RKO (cell line): ENCODE results near the gene NMT2.

Experiments
- DNase-seq: peaks from one replicate; pipeline ENCODE4 v3.0.0-alpha.2; 2016; ENCODE audit warnings: low spot score

The NMT2 gene

DNA sequence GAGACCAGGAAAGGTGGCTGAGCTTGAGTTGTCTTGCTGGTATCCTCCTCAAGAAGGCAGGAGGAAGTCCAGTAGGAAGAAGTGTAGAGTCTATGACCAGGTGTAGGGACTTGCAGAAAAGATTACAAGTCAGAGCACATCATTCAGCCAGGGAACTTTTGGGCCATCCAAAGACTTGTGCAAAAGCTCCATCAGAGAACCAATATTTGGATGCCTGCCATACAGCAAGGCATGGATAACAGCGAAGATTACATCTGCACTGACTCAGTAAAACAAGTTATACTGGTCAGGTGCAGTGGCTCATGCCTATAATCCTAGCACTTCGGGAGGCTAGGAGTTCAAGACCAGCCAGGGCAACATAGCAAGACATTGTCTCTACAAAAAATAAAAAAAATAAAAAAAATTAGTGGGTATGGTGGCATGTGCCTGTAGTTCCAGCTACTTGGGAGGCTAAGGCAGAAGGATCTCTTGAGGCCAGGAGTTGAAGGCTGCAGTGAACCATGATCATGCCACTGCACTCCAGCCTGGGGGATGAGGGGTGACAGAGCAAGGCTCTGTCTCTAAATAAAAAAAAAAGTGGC lies 13.2 kb upstream of the NMT2 start:
- DNase-seq = no peak

DNA sequence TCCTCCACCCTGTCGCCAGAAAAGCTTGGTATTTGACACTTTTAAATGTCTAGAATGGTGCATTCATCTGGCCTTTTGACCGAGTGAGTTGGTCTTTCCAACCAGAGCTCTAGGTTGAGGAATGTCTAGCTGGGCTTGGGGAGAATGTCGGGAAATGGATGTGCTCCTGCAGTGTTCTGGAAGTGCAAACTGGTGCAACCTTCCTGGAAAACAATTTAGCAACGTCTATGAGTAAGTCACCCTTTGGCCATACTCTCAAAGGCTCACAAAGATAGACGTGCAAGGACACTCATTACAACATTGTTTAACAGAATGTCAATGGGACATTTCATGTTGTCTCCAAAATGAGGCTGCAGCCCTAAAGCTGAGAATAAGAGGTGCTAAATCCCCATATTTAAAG lies 12.2 kb upstream of the NMT2 start:
- no peak for DNase-seq

DNA sequence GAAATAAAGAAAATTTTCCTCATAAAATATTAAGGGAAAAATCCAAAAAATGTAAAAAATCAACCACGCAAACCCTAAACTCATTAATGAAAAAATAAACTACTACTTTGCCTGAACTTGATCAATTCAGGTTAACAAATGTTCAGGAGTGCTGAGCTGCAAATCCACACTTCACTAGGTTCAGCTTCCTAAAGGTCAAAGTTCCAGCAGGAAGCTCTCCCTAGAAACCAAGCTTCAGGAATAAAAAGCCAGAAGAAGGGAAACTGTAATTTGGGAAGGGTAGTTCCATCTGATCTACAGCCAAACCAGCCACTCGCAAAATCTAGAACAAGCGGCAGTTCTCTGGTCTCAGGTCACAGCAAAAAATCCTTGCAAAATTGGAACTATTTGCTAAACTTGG lies 7.8 kb upstream of the NMT2 start:
- DNase-seq = no peak

DNA sequence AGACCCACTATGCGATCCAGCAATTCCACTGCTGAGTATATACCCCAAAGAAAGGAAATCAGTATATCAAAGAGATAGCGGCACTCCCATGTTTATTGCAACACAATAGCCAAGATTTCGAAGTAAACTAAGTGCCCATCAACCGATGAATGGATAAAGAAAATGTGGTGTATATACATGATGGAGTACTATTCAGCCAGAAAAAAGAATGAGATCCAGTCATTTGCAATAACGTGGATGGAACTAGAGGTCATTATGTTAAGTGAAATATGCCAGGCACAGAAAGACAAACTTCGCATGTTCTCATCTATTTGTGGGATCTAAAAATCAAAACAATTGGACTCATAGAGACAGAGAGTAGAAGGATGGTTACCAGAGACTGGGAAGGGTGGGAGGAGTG lies 7.1 kb upstream of the NMT2 start:
- DNase-seq = no peak

DNA sequence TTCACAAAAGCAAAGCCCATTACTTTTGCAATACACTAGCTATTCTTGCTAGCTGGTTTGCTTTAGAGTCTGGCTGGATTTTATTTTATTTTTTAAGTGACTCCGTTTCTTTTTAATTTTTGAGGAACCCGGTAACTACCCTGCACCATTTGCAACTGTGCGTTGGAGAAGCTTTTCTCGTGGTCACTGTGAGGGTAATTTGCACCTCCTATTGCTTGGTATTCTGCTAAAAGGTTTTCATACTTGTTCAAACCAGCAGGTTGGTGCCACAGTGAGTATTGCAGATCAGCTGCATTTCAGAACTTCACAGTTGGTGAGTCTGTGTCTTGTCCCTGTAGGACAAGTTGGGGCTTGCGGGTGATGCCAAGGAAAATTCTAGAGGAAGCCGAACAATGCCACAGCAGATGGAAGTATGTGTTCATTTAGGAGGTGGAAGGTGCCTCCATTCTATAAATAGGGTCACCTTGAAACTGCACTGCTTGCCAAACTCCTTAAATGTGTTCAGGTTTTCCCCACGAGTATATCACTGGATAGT lies 3.9 kb upstream of the NMT2 start:
- DNase-seq = no peak

DNA sequence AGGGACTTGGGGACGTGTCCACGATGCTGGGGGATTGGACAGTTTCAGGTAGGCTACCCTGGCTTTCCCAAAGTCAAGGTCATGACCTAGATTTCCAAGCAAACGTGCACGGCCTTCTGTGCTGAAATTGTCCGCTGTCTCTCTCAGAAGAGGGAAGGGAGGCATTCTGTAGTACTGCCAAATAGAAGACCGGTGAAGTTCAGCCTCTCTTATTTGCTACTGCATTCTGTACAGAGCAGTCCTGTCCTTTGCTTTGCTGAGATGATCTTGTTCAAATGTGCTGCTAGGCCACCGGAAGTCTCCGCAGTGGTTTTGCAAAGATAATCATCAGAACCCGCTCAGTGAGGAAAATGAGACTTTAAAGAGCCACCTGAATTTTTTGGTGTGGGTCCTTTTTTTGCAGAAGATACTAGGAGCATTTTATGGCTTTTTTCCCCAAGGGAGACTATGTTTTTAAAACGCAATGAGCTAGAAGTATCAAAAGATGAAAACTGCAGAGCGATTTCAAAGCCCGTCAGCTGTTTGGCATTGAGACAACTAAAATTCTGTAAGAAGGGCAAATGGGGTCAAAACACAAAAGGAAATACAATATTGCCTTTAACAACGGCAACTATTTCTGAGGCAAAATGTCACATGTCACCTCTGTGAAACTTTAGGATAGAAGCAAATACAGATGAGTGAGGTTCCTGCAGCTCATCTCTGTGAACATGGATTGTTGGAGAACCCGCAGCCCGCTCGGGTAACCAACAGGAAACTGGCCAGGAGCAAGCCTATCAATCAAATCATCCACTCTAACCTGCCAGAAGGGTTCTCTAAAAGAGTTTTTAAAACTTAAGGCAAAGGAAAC lies 1.3 kb upstream of the NMT2 start:
- no peak for DNase-seq

DNA sequence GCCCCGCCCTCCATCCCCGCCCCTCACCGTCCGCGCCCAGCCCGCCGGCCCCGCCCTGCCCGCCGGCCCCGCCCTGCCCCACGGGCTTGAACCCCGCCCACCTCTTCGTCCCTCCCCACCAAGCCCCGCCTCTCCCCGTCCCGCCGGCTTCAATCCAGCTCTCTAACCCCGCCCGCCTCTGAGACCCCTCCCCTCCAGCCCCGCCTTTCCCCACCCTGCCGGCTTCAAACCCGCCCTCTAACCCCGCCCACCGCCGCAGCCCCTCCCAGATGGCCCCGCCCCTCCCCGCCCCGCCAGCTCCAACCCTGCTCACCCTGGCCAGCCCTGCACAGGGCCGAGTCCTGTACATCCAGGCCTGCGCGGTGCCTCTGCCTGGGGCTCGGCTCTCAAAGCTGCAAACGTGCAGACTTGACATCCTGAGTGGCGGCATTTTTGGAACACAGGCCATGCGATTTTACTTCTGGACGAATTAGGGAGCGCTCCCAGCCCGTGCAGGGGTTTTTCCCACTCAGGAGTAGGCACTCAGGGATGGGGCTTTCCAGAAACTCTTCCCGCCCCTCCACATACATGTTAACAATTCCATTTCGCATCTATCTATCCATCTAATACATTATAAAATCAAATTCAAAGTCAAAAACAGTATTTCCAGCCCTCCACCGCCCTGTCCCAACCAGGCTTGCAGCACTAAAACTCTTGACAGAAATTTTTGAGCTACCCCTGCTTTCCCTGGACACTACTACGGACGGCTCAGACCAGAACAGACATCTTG lies 477 bp upstream of the NMT2 start:
- peak; percentile 87 for DNase-seq

DNA sequence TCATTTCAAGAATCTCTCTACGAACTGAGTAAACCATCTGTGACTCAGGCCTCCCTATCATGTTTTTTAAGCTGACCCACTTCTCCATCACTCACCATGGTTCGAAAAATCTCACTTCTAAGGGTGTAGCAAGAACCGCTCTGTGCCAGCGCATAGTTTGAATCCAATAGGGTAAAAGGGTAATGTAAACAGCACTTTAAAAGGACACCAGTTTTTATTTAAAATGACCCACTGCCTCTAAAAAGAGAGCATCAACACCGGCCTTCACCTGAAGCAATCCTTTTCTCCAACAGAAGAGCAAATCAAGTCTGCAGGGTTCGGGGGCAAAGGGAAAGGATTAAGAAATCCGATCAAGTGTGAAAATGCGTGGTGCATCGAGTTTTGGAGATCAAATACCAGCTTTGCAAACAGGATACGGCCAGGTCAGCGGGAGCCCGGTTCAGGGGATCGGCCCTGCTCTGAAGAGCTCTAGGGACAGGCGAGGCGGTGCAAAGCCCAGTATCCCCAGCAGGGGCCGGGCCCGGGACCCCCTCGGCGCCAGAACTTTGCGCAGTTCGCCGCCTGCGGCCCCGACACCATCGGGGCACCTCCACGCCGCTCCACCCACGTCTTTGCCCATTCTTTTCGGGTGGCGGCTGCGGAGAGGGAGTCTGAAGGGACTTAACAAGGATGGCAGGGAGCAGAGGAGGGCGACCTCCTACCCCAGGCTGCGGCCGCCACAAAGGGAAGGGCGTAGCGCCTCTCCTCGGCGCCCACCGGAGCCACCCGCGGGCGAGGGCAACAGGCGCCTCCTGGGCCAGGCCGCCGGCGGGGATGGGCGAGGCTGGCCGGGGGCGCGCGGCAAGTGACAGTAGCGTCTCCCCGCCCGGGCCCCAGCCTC lies 842 bp downstream of the NMT2 start:
- DNase-seq = peak; percentile 84

DNA sequence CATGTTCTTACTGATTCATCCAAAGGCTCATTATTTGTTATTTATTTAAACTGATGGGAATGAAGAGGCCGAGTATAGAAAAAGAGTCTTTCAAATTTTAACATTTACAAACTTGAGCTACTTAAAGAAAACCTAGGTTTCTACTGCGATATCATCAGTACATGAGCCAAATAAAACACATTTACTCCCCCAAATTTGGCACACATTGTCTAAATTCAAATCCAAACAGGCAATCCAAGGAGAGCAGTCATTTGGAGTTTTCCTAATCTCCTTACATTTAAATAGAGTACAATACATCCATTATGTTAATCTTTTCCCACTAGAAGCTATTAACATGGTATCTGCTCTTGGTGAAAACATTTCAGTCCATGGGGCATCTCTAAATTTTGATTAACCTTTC lies 2.2 kb downstream of the NMT2 start:
- DNase-seq = no peak

DNA sequence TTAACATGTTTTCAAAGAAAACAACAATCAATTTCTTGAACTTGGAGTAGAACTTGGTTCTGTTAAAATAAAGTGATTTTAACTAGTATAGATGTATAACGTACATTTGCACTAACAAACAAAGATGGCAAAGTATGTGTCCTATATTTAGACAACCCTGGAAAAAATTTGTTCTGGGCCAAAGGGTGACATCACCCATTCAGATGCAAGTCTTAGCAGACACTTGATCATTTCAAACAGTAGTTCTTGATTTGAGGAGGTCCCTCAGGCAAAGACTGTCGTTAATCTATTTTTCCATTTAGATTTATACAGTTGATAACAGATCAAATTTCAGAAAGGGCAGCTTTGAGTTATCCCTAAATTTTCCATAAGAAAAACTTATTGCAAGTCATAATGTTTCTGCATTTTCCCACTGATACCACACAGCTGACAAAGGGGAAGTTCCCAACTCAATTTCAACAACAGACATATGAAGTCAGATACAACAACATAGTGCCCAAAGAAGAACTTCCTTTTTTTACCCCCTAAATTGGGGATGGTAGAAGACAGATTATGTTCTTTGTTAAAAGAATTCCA lies 5.2 kb downstream of the NMT2 start:
- DNase-seq = no peak

DNA sequence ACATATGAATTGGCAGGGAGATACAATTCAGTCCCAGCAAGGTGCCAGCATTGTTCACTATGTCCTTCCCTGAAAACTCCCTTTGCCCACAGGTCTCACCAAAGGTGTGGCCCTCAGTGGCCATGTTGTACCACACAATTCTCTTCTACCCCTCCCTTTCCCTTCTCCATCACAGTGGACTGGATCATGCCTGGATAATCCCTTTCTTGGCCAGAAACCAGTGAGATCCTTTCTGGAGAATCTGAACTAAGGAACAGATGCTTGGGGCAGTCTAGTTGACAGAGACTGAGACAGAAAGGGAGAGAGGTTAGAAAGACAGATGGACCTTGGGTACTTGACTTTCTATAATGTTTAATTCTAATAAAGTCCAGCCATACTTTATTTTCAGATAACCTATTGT lies 9.5 kb downstream of the NMT2 start:
- DNase-seq = no peak

DNA sequence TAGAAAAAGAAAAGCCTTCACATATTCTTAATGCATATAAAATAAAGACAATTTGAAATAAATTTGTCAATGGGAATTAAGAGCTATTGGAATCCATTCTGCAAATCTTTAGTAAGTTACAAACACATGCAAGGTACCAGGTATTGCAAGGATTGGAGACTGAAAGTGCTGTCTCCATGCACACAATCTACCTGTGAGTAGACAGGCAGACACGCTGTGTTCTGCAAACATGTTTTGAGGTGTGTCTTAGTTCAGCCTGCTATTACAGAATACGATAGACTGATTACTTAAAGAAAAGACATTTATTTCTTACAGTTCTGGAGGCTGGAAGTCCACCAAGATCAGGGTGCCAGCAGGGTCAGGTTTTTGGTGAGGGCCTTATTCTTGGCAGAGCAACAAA lies 10.0 kb downstream of the NMT2 start:
- DNase-seq = no peak

DNA sequence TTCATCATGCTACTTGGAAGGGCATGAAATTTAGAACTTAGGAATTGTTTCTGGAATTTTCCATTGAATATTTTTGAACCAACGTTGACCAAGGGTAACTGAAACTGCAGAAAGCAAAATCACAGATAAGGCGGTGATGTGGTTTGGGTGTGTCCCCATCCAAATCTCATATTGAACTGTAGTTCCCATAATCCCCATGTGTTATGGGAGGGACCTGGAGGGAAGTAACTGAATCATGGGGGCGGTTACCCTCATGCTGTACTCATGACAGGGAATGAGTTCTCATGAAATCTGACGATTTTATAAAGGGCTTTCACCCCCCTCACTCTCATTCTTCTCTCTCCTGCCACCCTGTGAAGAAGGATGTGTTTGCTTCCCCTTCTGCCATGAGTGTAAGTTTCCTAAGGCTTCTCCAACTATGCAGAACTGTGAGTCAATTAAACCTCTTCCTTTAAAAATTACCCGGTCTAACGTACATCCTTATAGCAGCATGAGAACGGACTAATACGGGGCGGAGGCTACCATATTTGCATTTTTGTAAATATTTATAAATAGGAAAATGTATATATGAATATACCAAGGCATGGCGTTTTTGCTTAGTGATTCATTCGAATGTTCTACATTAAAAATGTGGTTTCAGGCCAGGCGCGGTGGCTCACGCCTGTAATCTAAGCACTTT lies 12.4 kb downstream of the NMT2 start:
- DNase-seq = no peak

DNA sequence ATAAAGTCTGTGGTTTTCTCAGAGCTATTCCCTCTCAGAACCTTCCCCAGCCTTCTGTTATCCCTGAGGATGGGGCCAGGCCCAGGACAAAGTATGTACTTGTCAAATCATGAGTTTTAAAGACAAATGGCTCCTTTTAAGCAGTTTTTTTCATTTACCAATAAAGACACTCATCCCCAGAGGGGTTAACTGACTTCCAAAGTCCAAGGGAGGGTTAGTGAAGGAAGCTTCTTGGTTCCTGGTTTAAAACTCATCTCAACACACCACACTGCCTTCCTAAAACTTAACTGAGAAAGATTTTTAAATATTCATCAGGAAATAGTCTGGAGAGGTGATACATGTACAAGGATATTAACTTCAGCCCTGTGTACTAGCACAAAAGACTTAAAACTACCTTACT lies 15.9 kb downstream of the NMT2 start:
- DNase-seq = no peak

DNA sequence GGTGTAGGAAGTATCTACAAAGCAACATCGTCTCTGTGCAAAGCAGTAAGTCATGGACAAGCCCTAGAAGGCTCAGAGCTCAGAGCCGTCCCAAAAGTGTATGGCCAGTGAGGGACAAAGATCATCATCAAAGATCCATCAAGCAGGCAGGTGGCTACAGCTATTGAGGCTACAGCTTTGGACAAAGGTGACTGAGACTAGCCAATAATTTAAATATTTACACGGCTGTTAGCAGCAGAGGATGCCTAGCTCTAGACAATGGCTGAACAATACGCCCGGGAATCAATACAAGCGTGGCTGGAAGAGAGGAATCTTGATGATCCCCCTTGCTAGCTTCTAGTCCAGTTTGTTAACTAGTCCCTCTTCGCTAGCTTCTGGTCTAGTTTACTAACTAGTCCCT lies 17.9 kb downstream of the NMT2 start:
- no peak for DNase-seq

DNA sequence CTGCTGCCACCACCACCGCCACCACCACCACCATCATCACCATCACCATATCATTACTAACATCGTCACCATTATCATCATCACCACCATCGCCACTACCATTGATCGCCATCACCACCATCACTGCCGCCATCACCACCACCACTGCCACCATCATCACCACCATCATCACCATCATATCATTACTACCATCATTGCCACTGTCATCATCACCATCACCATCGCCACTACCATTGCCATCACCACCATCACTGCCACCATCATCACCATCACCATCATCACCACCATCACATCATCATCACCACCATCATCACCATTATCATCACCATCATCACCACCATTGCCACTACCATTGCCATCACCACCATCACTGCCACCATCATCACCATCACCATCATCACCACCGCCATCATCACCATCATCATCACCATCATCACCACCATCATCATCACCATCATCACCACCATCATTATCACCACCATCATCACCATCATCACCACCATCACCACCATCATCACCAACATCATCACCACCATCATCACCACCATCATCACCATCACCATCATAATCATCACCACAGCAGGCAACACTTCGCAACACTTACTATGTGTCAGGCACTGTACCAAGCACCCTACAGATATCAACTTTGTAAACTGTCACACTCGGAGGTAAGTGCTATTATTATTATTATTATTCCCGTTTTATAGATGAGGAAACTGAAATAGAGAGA lies 19.3 kb downstream of the NMT2 start:
- DNase-seq = no peak

DNA sequence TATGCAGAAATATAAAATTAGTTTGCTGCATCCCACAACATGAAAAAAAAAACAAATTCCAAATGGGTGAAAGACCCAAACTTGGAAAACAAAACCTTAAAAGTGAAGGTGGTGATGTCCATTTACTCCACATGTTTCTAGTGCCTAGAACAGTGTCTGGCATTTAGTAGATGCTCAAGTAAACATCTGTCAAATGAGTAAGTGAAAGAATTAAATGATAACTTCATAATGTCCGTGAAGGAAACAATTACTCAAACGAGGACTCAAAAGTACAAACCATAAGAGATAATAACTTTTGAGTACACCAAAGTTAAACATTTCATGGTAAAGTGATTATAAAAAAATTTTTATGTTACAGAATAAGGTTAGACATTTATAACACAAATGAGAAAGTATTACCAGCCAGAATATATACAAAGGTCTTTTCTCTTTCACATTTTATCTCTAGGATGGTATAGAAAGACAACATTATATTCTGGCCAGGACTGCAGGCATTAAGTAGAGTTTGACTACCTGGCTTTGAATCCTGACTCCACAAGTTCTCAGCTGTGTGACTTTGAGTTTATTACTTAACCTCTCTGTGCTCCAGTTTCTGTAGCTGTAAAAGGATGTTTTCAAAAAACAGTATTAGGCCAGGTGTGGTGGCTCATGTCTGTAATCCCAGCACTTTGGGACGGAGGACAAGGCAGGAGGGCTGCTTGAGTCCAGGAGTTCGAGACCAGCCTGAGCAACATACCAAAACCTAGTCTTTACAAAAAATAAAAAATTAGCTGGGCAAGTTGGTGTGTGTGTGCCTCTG lies 20.7 kb downstream of the NMT2 start:
- DNase-seq = no peak

DNA sequence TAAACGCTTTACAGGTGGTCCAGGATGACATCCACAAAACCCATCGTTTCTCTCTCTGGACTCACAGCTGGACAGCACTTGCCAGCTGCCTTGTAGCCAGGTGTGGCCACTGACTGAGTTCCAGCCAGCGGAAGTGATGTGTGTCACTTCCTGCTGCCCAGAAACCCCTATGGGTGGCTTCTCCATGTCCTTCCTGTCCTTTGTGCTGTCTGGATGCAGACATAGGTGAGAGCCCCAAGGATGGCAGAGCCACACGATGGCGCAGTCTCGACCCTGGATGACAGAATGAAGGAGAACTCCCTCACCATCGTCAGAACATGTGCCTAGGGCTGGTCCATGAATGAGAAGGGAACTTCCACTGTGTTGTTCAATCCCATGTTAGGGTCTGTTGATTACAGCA lies 22.1 kb downstream of the NMT2 start:
- DNase-seq = peak; percentile 29

DNA sequence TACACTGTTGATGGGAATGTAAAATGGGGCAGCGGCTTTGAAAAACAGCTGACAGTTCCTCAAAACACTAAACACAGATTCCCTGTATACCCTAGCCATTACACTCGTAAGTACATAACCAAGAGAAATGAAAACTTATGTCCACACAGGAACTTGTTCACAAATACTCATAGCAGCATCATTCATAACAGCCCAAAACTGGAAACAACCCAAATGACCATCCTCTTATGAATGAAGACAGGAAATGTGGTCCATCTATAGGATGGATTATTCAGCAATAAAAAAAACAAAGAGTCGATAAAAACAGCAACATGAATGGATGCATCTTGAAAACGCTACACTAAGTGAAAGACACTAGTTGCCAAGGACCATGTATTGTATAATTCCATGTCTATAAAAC lies 23.7 kb downstream of the NMT2 start:
- DNase-seq = peak; percentile 54
